Measurements from ENCODE around the gene ADAM17.
"Not testable (repeated sequence)": the region's sequence is repeated elsewhere in the genome, so short reads cannot be mapped to it uniquely, and the experiment has no call there.

Gene ADAM17

DNA sequence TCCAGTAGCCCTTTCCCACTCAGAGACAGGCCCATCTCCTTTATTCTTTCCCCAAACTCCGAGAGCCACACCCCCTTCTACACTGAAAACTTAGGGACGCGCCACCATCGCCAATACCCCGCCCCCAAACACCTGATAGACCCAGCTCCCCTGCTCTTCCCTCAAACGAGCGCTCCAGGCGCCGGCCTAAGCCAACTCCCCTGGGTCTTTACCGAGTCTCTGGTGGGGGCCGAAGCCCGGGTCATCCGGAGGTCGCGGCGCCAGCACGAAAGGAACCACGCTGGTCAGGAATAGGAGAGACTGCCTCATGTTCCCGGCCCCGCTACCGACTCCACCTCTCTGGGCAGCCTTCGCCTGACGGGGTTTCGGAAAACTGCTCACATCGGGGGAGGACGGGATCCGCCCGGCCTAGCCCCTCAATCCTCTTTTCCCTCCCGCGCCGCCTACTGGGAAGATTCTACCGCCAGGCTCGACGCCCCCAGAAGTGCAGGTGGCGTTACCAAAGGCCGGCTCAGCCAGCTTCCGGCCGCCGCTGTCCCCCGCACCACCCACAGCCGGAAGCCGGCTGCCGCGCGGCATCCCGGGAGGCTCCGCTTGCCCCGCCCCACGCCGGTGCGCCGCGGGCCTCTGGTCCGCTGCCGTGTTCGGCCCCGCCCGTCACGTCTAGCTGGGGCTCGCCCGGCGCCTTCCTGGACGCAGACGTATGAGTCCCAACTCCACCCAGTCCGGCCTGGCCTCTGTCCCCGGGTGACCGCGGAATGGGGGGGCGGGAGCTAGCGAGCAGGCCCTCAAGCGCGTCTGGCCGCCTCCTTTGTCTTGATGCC, at the start of gene ADAM17:
Gene ADAM17 (minus strand): TSS at position 534 of the 824 bp plus-strand sequence. CDS start 225 bp downstream, at position 309.
- DNase-seq = peak; percentile 97

DNA sequence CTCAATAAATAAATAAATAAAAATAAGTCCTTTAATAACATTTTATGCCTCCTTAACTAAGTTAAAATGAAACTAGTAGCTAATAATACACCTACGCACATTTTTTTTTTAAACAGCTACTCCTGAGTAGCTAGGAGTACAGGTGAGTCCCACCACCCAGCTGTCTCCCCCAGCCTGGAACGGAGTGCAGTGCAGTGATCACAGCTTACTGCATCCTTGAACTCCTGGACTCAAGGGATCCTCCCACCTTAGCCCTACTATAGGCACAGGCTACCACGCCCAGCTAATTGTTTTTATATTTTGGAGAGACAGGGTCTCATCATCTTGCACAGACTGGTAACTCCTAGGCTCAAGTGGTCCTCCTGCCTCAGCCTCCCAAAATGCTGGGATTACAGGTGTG, 46.8 kb upstream of the ADAM17 start:
- DNase-seq = no peak

DNA sequence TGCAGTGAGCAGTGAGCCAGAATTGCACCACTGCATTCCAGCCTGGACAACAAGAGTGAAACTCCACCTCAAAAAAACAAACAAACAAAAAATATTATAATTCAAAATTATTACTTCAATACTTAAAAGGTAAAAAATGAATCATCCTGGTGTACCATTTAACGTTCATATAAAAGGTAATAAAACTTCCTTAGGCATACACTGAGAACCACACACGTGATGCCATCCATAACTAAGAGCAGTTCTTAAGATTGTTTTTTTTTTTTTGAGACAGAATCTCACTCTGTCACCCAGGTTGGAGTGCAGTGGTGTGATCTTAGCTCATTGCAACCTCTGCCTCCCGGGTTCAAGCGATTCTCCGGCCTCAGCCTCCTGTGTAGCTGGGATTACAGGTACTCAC, 45.8 kb upstream of the ADAM17 start:
- no peak for DNase-seq

DNA sequence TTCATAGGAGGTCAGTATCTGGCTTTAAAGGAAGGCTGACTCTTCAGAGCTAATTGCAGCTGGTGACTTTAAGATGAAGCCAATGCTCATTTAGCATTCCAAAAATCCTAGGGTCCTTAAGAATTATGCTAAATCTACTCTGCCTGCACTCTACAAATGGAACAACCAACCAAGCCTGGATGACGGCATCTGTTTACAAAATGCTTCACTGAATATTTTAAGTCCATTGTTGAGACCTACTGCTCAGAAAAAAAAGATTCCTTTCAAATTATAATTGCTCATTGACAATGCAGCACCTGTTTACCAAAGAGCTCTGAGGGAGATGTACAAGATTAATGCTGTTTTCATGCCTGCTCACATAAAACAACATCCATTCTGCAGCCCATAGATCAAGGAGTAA, 43.8 kb upstream of the ADAM17 start:
- DNase-seq = peak; percentile 38

DNA sequence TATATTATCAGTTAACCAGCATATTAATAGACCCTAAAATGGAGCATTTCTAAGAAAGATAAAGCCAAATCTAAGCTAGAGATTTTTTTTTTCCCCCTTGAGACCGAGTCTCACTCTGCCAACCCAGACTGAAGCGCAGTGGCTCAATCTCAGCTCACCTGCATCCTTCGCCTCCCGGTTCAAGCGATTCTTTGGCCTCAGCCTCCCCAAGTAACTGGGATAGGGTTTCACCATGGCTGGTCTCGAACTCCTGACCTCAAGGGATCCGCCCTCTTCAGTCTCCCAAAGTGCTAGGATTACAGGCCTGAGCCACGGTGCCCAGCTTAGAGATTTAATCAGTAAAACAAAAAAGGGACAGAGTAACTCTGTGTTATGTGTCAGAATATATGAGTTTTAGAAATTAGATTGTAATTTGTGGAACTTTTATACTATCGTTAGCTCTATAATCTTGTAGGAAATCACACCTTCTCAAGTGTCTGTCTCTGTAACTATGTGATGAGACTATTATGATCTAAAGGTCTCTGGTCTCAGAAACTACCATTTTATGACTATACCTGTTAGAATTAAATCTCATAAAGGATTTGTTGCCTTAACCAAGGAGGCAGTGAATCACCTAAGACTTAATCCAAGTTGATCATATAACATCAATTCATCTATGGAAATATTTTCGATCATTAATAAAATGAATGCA, 41.1 kb upstream of the ADAM17 start:
- no peak for DNase-seq

GRCh38 chr2:9595746-9596145, 40.1 kb upstream of the ADAM17 start:
- DNase-seq = no peak

DNA sequence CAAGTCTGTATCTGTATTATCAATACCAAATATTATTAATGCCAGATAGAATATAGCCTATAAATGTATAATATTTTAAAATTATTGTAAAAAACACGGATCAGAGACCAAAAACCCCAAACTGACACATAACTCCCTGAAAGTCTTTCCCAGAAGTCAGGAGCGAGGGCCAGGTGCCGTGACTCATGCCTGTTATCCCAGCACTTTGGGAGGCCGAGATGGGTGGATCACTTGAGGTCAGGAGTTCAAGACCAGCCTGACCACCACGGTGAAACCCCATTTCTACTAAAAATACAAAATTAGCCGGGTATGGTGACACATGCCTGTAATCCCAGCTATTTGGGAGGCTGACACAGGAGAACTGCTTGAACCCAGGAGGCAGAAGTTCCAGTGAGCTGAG, 39.6 kb upstream of the ADAM17 start:
- DNase-seq = not testable (repeated sequence)

DNA sequence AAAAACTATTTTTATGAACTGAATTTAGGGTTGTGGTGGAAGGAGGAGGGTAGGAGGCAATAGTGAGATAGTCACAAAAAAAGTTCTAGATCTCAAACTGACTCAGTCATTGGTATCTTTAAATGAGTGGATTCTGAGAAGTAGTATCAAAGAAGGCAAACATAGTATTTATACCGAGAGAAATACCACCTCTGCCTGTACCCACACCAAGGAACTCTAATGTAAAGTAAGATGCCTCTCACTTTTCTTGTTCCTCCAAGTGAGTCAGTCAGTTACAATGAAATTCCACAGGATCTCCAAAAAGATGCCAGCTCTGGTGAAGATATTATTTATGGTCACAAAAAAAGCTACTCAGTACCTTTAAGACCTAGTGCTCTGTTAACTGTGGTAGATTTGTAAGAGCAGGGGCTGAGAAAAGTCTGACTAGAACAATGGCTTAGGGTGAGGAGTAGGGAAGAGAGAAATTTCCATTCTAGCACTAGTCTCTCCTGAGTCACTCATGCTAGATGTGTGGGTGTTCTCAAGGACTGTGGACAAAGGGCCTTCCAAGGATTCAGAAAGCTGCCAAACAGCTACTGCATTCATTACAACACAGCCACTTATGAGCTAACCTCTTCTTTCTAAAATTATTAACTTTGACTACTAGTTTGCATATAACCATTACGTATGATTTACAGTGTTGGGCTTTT, 38.9 kb upstream of the ADAM17 start:
- DNase-seq = no peak

- DNase-seq = no peak
These were observed 38.3 kb upstream of the ADAM17 start for GRCh38 chr2:9593925-9594324.

DNA sequence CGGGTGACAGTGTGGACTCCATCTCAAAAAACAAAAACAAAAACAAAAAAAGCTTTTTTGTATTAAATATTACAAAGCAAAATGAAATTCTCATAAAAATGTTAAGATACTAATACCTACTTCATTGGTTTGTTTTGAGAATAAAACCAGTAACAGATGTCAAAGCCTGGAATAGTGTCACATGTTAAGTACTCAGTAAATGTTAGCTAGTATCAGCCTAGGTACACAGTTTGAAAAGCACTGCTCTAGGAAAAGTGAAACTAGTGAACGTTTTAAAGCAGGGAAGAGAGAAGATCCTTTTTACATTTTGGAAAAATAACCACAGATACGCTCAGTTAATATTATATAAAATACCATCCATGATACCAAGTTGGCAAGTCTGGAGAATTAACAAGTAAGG, 37.1 kb upstream of the ADAM17 start:
- DNase-seq = no peak

DNA sequence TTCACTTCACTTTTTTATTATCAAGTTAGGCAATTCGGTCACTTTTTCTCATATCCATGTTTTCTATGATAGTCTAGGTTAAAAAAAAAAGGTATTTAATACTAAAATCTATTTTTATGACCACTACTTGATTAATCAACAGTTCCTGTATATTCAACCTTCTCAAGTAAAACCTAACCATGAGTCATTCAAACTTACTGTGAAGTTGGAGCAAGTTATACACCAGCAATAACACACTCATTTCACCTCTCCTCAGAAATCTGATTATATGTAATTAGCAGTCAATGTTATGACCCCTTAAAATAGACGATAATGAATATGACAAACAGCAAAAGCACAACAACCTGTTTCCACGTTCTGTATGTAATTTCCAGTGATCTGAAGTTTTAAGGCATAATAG, 35.0 kb upstream of the ADAM17 start:
- no peak for DNase-seq

GRCh38 chr2:9586465-9586864, 30.8 kb upstream of the ADAM17 start:
- no peak for DNase-seq

DNA sequence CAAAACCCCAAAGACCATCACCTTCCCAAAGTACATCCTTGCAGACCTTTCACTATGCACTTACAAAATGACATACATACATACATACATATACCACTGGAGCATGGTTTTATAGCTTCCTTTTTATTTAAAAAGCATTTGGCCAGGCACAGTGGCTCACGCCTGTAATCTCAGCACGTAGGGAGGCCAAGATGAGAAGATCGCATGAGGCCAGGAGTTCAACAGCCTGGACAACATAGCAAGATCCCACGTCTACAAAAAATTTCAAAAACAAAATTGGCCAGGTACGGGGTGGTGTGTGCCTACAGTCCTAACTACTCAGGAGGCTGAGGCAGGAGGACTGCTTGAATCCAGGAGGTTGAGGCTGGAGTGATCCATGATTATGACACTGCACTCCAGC, 29.9 kb upstream of the ADAM17 start:
- no peak for DNase-seq

GRCh38 chr2:9584902-9585301, 29.3 kb upstream of the ADAM17 start:
- DNase-seq = not testable (repeated sequence)

DNA sequence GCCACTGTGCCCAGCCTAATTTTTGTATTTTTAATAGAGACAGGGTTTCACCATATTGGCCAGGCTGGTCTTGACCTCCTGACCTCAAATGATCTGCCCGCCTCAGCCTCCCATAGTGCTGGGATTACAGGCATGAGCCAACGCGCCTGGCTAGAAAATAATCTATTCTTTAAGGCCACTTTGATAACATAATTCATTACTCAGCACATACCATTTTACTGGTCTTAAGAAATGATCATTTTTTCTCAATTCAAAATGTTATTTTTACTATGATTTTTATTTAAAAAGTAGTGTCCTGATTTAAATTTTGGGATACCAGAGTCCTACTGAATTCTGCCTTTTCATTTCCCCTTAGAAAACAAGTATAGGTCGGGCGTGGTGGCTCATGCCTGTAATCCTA, 27.0 kb upstream of the ADAM17 start:
- DNase-seq = no peak

GRCh38 chr2:9578467-9579235, 23.0 kb upstream of the ADAM17 start:
- DNase-seq = no peak

GRCh38 chr2:9574331-9574730, 18.7 kb upstream of the ADAM17 start:
- no peak for DNase-seq

- DNase-seq = no peak
These were observed 18.2 kb upstream of the ADAM17 start for GRCh38 chr2:9573840-9574239.

- no peak for DNase-seq
These were observed 17.5 kb upstream of the ADAM17 start for GRCh38 chr2:9573013-9573720.

GRCh38 chr2:9570182-9571060, 14.8 kb upstream of the ADAM17 start:
- no peak for DNase-seq

GRCh38 chr2:9565436-9566153, 10.0 kb upstream of the ADAM17 start:
- DNase-seq = no peak

Measured in eye (tissue), 1 donor.